Measurements from ENCODE around the gene NKX6-2.
"Not testable (repeated sequence)": the region's sequence is repeated elsewhere in the genome, so short reads cannot be mapped to it uniquely, and the experiment has no call there.

NKX6-2 gene

GRCh38 chr10:132785723-132786475 lies at the start of gene NKX6-2:
Gene NKX6-2, minus strand, starts transcription at chr10:132786147. Its CDS starts 199 bp downstream, at chr10:132785948.
- Mint-ChIP-seq H3K9me3 (ENCODE audit: low read depth) (no peaks in the 10 kb centered on the region), H3K27me3 (peaks cover 4% of the 10 kb centered on the region), H3K36me3 (peaks cover 17% of the 10 kb centered on the region), H3K27ac (no peak within 1 kb of the TSS), H3K4me3 (no peak within 1 kb of the TSS), H3K4me1 (ENCODE audit: low read depth) (peaks cover 5% of the 10 kb centered on the region)

GRCh38 chr10:132834891-132835847 lies 49.2 kb upstream of the NKX6-2 start:
- H3K27ac Mint-ChIP-seq = no peak overlapping the region
- H3K4me1 Mint-ChIP-seq (ENCODE audit: low read depth) = peaks cover 2% of the 10 kb centered on the region
- no peaks in the 10 kb centered on the region for H3K36me3 Mint-ChIP-seq
- H3K9me3 Mint-ChIP-seq (ENCODE audit: low read depth) = no peaks in the 10 kb centered on the region
- H3K27me3 Mint-ChIP-seq = no peaks in the 10 kb centered on the region
- no peak overlapping the region for H3K4me3 Mint-ChIP-seq

- no peaks in the 10 kb centered on the region for H3K36me3 Mint-ChIP-seq
Observed at GRCh38 chr10:132834311-132834761, 48.4 kb upstream of the NKX6-2 start.

GRCh38 chr10:132833421-132834111 lies 47.6 kb upstream of the NKX6-2 start:
- H3K4me1 Mint-ChIP-seq (ENCODE audit: low read depth) = peaks cover 2% of the 10 kb centered on the region
- H3K27me3 Mint-ChIP-seq = no peaks in the 10 kb centered on the region
- no peak overlapping the region for H3K4me3 Mint-ChIP-seq
- H3K9me3 Mint-ChIP-seq (ENCODE audit: low read depth) = no peaks in the 10 kb centered on the region
- H3K27ac Mint-ChIP-seq = no peak overlapping the region
- H3K36me3 Mint-ChIP-seq = no peaks in the 10 kb centered on the region

More at GRCh38 chr10:132834311-132834761, 48.4 kb upstream of the NKX6-2 start:
- Mint-ChIP-seq H3K27ac (no peak overlapping the region), H3K4me3 (no peak overlapping the region), H3K4me1 (ENCODE audit: low read depth) (peaks cover 2% of the 10 kb centered on the region), H3K9me3 (ENCODE audit: low read depth) (no peaks in the 10 kb centered on the region), H3K27me3 (no peaks in the 10 kb centered on the region)

GRCh38 chr10:132832186-132832969 lies 46.4 kb upstream of the NKX6-2 start:
- Mint-ChIP-seq H3K36me3 (no peaks in the 10 kb centered on the region), H3K4me3 (no peak overlapping the region), H3K27me3 (no peaks in the 10 kb centered on the region), H3K4me1 (ENCODE audit: low read depth) (peaks cover 2% of the 10 kb centered on the region), H3K9me3 (ENCODE audit: low read depth) (no peaks in the 10 kb centered on the region), H3K27ac (no peak overlapping the region)

- H3K9me3 Mint-ChIP-seq (ENCODE audit: low read depth) = no peaks in the 10 kb centered on the region
- H3K36me3 Mint-ChIP-seq = no peaks in the 10 kb centered on the region
- no peak overlapping the region for H3K27ac Mint-ChIP-seq
- H3K4me1 Mint-ChIP-seq (ENCODE audit: low read depth) = no peaks in the 10 kb centered on the region
- no peaks in the 10 kb centered on the region for H3K27me3 Mint-ChIP-seq
- no peak overlapping the region for H3K4me3 Mint-ChIP-seq
Observed at GRCh38 chr10:132829403-132829802, 43.5 kb upstream of the NKX6-2 start.

- no peaks in the 10 kb centered on the region for H3K4me1 Mint-ChIP-seq (ENCODE audit: low read depth)
- no peak overlapping the region for H3K27ac Mint-ChIP-seq
- no peaks in the 10 kb centered on the region for H3K27me3 Mint-ChIP-seq
- no peaks in the 10 kb centered on the region for H3K9me3 Mint-ChIP-seq (ENCODE audit: low read depth)
- no peaks in the 10 kb centered on the region for H3K36me3 Mint-ChIP-seq
- H3K4me3 Mint-ChIP-seq = no peak overlapping the region
Observed at GRCh38 chr10:132828681-132829080, 42.7 kb upstream of the NKX6-2 start.

GRCh38 chr10:132827861-132828539 lies 42.1 kb upstream of the NKX6-2 start:
- H3K27me3 Mint-ChIP-seq = no peaks in the 10 kb centered on the region
- no peaks in the 10 kb centered on the region for H3K9me3 Mint-ChIP-seq (ENCODE audit: low read depth)
- no peaks in the 10 kb centered on the region for H3K36me3 Mint-ChIP-seq
- no peaks in the 10 kb centered on the region for H3K4me1 Mint-ChIP-seq (ENCODE audit: low read depth)
- no peak overlapping the region for H3K4me3 Mint-ChIP-seq
- H3K27ac Mint-ChIP-seq = no peak overlapping the region

GRCh38 chr10:132827423-132827789 lies 41.5 kb upstream of the NKX6-2 start:
- Mint-ChIP-seq H3K27me3 (no peaks in the 10 kb centered on the region), H3K27ac (no peak overlapping the region), H3K4me3 (no peak overlapping the region), H3K4me1 (ENCODE audit: low read depth) (no peaks in the 10 kb centered on the region), H3K9me3 (ENCODE audit: low read depth) (no peaks in the 10 kb centered on the region), H3K36me3 (no peaks in the 10 kb centered on the region)

GRCh38 chr10:132826524-132827422 lies 40.8 kb upstream of the NKX6-2 start:
- no peaks in the 10 kb centered on the region for H3K4me1 Mint-ChIP-seq (ENCODE audit: low read depth)
- no peaks in the 10 kb centered on the region for H3K36me3 Mint-ChIP-seq
- no peak overlapping the region for H3K4me3 Mint-ChIP-seq
- no peak overlapping the region for H3K27ac Mint-ChIP-seq
- H3K27me3 Mint-ChIP-seq = no peaks in the 10 kb centered on the region
- no peaks in the 10 kb centered on the region for H3K9me3 Mint-ChIP-seq (ENCODE audit: low read depth)

- not testable (repeated sequence) for H3K4me1 Mint-ChIP-seq (ENCODE audit: low read depth); H3K27me3 Mint-ChIP-seq; H3K4me3 Mint-ChIP-seq; H3K27ac Mint-ChIP-seq; H3K36me3 Mint-ChIP-seq; H3K9me3 Mint-ChIP-seq (ENCODE audit: low read depth)
Observed at GRCh38 chr10:132825783-132826523, 40.0 kb upstream of the NKX6-2 start.

GRCh38 chr10:132820056-132820455 lies 34.1 kb upstream of the NKX6-2 start:
- H3K27me3 Mint-ChIP-seq = peaks cover 16% of the 10 kb centered on the region
- H3K4me3 Mint-ChIP-seq = no peak overlapping the region
- no peaks in the 10 kb centered on the region for H3K9me3 Mint-ChIP-seq (ENCODE audit: low read depth)
- no peaks in the 10 kb centered on the region for H3K4me1 Mint-ChIP-seq (ENCODE audit: low read depth)
- no peaks in the 10 kb centered on the region for H3K36me3 Mint-ChIP-seq
- H3K27ac Mint-ChIP-seq = no peak overlapping the region
